ENCODE measurements around the gene USP54. TPM values are rescaled to one million over a fixed set of nuclear protein-coding genes. Genes with fewer than 3 reads are reported as not detected.
"Not testable (repeated sequence)": the region's sequence is repeated elsewhere in the genome, so short reads cannot be mapped to it uniquely, and the experiment has no call there.

Gene USP54
- total RNA-seq, 1 donor from 2014 or later: 9.1 TPM

DNA sequence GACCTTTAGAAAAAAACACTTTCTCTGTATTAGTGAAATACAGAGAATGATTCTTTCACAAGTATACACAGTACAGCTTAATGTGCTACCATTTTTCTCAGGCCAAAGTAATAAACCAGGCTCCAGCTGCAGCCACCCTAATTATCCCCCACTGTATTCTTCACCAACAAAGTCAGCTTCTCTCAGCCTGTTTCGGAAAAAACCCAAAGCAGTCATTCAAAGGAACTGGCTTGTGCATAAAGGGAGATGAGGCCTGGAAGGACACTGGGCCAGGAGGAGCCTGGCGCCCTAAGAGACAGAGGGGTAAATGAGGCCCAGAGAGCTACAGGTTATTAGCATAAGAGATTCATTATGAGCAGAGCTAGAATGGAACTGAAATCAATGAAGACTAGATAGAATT lies 9.2 kb downstream of the USP54 start:
- TF ChIP-seq, protein P1, sequence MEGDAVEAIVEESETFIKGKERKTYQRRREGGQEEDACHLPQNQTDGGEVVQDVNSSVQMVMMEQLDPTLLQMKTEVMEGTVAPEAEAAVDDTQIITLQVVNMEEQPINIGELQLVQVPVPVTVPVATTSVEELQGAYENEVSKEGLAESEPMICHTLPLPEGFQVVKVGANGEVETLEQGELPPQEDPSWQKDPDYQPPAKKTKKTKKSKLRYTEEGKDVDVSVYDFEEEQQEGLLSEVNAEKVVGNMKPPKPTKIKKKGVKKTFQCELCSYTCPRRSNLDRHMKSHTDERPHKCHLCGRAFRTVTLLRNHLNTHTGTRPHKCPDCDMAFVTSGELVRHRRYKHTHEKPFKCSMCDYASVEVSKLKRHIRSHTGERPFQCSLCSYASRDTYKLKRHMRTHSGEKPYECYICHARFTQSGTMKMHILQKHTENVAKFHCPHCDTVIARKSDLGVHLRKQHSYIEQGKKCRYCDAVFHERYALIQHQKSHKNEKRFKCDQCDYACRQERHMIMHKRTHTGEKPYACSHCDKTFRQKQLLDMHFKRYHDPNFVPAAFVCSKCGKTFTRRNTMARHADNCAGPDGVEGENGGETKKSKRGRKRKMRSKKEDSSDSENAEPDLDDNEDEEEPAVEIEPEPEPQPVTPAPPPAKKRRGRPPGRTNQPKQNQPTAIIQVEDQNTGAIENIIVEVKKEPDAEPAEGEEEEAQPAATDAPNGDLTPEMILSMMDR (IDR thresholded peaks at IDR 0.05; ENCODE audit: partially characterized antibody, unreplicated experiment): no peak
- Mint-ChIP-seq H3K27me3 (ENCODE audit: unreplicated experiment) (peaks cover 1% of the 10 kb centered on the region), H3K4me1 (ENCODE audit: low read depth, unreplicated experiment) (no peaks in the 10 kb centered on the region), H3K36me3 (ENCODE audit: unreplicated experiment) (no peaks in the 10 kb centered on the region), H3K4me3 (ENCODE audit: unreplicated experiment) (no peak overlapping the region), H3K27ac (ENCODE audit: unreplicated experiment) (no peak overlapping the region), H3K9me3 (ENCODE audit: unreplicated experiment) (no peaks in the 10 kb centered on the region)
- no peak for DNase-seq

DNA sequence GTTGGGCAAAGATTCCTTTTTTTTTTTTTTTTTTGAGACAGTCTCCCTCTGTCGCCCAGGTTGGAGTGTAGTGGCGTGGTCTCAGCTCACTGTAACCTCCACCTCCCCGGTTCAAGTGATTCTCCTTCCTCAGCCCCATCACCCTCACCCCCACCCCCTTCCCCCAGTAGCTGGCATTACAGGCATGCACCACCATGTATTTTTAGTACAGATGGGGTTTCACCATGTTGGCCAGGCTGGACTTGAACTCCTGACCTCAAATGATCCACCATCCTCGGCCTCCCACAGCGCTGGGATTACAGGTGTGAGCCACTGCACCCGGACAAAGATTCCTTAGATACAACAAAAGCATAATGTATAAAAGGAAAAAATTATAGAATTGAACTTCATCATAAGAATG lies 12.2 kb downstream of the USP54 start:
- not testable (repeated sequence) for H3K27me3 Mint-ChIP-seq (ENCODE audit: unreplicated experiment); H3K27ac Mint-ChIP-seq (ENCODE audit: unreplicated experiment); H3K4me3 Mint-ChIP-seq (ENCODE audit: unreplicated experiment); DNase-seq; H3K36me3 Mint-ChIP-seq (ENCODE audit: unreplicated experiment); H3K9me3 Mint-ChIP-seq (ENCODE audit: unreplicated experiment); H3K4me1 Mint-ChIP-seq (ENCODE audit: low read depth, unreplicated experiment)

GRCh38 chr10:73577788-73578187 lies 13.4 kb downstream of the USP54 start:
- Mint-ChIP-seq H3K4me1 (ENCODE audit: low read depth, unreplicated experiment) (no peaks in the 10 kb centered on the region), H3K4me3 (ENCODE audit: unreplicated experiment) (no peak overlapping the region), H3K27me3 (ENCODE audit: unreplicated experiment) (peaks cover 1% of the 10 kb centered on the region), H3K27ac (ENCODE audit: unreplicated experiment) (no peak overlapping the region), H3K36me3 (ENCODE audit: unreplicated experiment) (no peaks in the 10 kb centered on the region), H3K9me3 (ENCODE audit: unreplicated experiment) (no peaks in the 10 kb centered on the region)
- no peak for DNase-seq
- TF ChIP-seq, protein P1 (IDR thresholded peaks at IDR 0.05; ENCODE audit: partially characterized antibody, unreplicated experiment): no peak

GRCh38 chr10:73576890-73577591 lies 14.1 kb downstream of the USP54 start:
- Mint-ChIP-seq H3K27me3 (ENCODE audit: unreplicated experiment) (peaks cover 1% of the 10 kb centered on the region), H3K4me3 (ENCODE audit: unreplicated experiment) (no peak overlapping the region)

GRCh38 chr10:73576178-73576889 lies 14.8 kb downstream of the USP54 start:
- Mint-ChIP-seq H3K4me3 (ENCODE audit: unreplicated experiment) (no peak overlapping the region), H3K36me3 (ENCODE audit: unreplicated experiment) (no peaks in the 10 kb centered on the region), H3K27me3 (ENCODE audit: unreplicated experiment) (peaks cover 1% of the 10 kb centered on the region), H3K9me3 (ENCODE audit: unreplicated experiment) (no peaks in the 10 kb centered on the region), H3K4me1 (ENCODE audit: low read depth, unreplicated experiment) (no peaks in the 10 kb centered on the region), H3K27ac (ENCODE audit: unreplicated experiment) (no peak overlapping the region)
- TF ChIP-seq, protein P1 (IDR thresholded peaks at IDR 0.05; ENCODE audit: partially characterized antibody, unreplicated experiment): no peak
- DNase-seq: no peak

More at GRCh38 chr10:73576890-73577591, 14.1 kb downstream of the USP54 start:
- H3K9me3 Mint-ChIP-seq (ENCODE audit: unreplicated experiment): no peaks in the 10 kb centered on the region
- H3K27ac Mint-ChIP-seq (ENCODE audit: unreplicated experiment): no peak overlapping the region
- TF ChIP-seq, protein P1 (IDR thresholded peaks at IDR 0.05; ENCODE audit: partially characterized antibody, unreplicated experiment): no peak
- H3K4me1 Mint-ChIP-seq (ENCODE audit: low read depth, unreplicated experiment): no peaks in the 10 kb centered on the region
- no peaks in the 10 kb centered on the region for H3K36me3 Mint-ChIP-seq (ENCODE audit: unreplicated experiment)
- no peak for DNase-seq

GRCh38 chr10:73567025-73567424 lies 24.1 kb downstream of the USP54 start:
- not testable (repeated sequence) for DNase-seq; H3K36me3 Mint-ChIP-seq (ENCODE audit: unreplicated experiment); H3K4me1 Mint-ChIP-seq (ENCODE audit: low read depth, unreplicated experiment); H3K27ac Mint-ChIP-seq (ENCODE audit: unreplicated experiment); H3K9me3 Mint-ChIP-seq (ENCODE audit: unreplicated experiment); H3K27me3 Mint-ChIP-seq (ENCODE audit: unreplicated experiment); H3K4me3 Mint-ChIP-seq (ENCODE audit: unreplicated experiment)
